Right lobe of liver (tissue), 6 donors: ENCODE data around the gene LRRC1. TPM values are rescaled to one million over a fixed set of nuclear protein-coding genes. Genes with fewer than 3 reads are reported as not detected.

Experiments used
- ATAC-seq, 4 donors: fragments of 200-7000 bp; cut with Tn5 transposase; one replicate each; pipeline ENCODE4 v1.9.1; 2020; ENCODE audit warnings: mild to moderate bottlenecking in 4 of 4, moderate library complexity in 4 of 4
- DNase-seq, 3 donors: peaks; one replicate each; pipeline ENCODE4 v3.0.0-alpha.2; 2020
- H3K27ac ChIP-seq, 3 donors: fragments of 200-600 bp; one replicate each; pipeline ENCODE4 v1.8.0; 2022
- H3K27me3 ChIP-seq, 2 donors: fragments of 200-600 bp; one replicate each; pipeline ENCODE4 v1.8.0; 2022
- H3K36me3 ChIP-seq, 4 donors: fragments of 200-600 bp; sonication (generic) in 1 of 4; one replicate each; pipeline versions ENCODE4 v1.5.1 to v1.8.0; 2017 to 2022; ENCODE audit warnings: control low read depth in 1 of 4
- H3K4me1 ChIP-seq, 4 donors: fragments of 200-600 bp; sonication (generic) in 1 of 4; one replicate each; pipeline versions ENCODE4 v1.5.1 to v1.8.0; 2017 to 2022; ENCODE audit warnings: control low read depth in 1 of 4
- H3K4me3 ChIP-seq, 3 donors: fragments of 200-600 bp; one replicate each; pipeline ENCODE4 v1.8.0; 2022
- H3K9me3 ChIP-seq, 4 donors: fragments of 200-600 bp; sonication (generic) in 1 of 4; one replicate each; pipeline versions ENCODE4 v1.5.1 to v1.8.0; 2017 to 2022; ENCODE audit warnings: control low read depth in 1 of 4
- CTCF ChIP-seq, 4 donors: fragments of 200-600 bp in 3 of 4; fragments of 450-650 bp in 1 of 4; IDR thresholded peaks; one replicate each; pipeline versions ENCODE4 v1.5.1 to v1.8.0; 2016 to 2022; ENCODE audit warnings: antibody characterized with exemption in 4 of 4, mild to moderate bottlenecking in 2 of 4
- POLR2A ChIP-seq: fragments of 450-650 bp; IDR thresholded peaks from one replicate; pipeline ENCODE4 v1.6.1; 2017; ENCODE audit warnings: antibody characterized with exemption, mild to moderate bottlenecking
- WGBS: methylation state at CpG from one replicate; pipeline ENCODE4 v1.1.6; 2018; ENCODE audit warnings: low coverage, low lambda C conversion rate; ENCODE audit not compliant: insufficient coverage; ENCODE audit errors: missing lambda C conversion rate; 5-methylcytosine and 5-hydroxymethylcytosine counted together
- intact Hi-C, 2 donors: fragments of 100-400 bp; cut with DNase I; formaldehyde crosslinking; loops; one replicate each; pipeline versions ENCODE4 v1.11.2 to v1.14.1; 2022
- total RNA-seq, 6 experiments: library from RNA; depleted of rRNA in 2 of 6; stranded (reverse); fragments of >200 nt in 2 of 6; fragmentation: NEBNext Ultra II Directional in 3 of 6; extraction: Animal tissue kit (Norgen Biotek cat#: 25700) in 3 of 6; gene quantifications; one replicate each; pipeline versions ENCODE4 v1.1.0 to v1.2.4, GENCODE V29; 2016 to 2023
- donor health status: DM: no; HTN: yes; CAD: no.
- donor health status: DM: no; HTN: no; CAD: no.
- donor health status: DM: no; HTN: no; CAD: no.
- donor health status: DM: no; HTN: yes; CAD: no.
- donor health status: DM: no; HTN: yes; CAD: no.

LRRC1 gene
- total RNA-seq, 6 experiments from 2014 or later, result 0.46 to 3.2 (median 1.4) TPM

DNA sequence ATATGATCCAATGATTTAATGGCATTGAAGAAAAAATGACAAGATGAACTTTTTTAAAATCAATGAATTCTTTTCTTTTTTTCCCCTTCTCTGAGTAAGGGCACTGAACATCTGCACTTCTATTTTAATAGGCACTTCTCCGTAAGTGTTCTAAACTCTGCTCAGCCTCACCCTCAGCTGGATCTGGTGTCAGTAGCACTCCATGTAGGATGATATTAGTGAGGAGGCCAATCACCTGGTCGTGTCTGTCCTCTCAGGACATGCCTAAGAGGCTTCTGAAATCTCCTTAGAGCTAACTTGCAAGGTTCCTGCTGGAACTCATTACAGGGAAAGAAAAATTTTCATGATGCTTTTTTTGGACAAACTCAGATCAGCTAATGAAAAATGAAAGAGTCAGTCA, 167.8 kb downstream of the LRRC1 start:
- H3K9me3 ChIP-seq, result no peaks in the 10 kb centered on the region
- DNase-seq (no peak), ATAC-seq (no peak)
- no peak overlapping the region for H3K4me3 ChIP-seq
- no peaks in the 10 kb centered on the region for H3K4me1 ChIP-seq
- intact Hi-C loops, result no loop called here
- H3K27ac ChIP-seq, result no peak overlapping the region
- WGBS, result 43% methylated on average over 2 of the region's 2 CpGs
- H3K36me3 ChIP-seq, result no peaks in the 10 kb centered on the region
- no peak for TF ChIP-seq POLR2A
- TF ChIP-seq CTCF (IDR thresholded peaks at IDR 0.05), result no peak
- no peaks in the 10 kb centered on the region for H3K27me3 ChIP-seq

DNA sequence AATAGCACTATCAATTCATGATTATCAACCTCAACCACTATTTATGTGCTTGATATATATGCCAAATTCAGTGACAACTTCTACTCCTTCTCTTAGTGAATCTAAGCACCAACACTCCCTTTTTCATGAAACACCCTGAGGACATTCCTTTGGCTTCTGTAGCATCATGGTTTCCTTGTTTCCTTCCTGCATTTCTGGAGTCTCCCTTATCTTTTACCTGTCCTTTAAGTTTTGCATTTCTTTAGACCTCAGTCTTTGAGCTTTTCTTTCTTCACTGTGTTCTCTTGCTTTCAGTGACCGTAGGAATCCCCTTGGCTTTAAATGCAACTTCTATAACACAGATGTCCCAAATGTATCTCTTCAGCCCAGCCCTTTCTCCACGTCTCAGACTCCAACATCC, 172.6 kb downstream of the LRRC1 start:
- DNase-seq, result no peak
- WGBS, result 60% methylated on average over 2 of the region's 2 CpGs
- ATAC-seq, result no peak
- Histone ChIP-seq H3K9me3 (no peaks in the 10 kb centered on the region), H3K27ac (no peak overlapping the region), H3K27me3 (no peaks in the 10 kb centered on the region), H3K4me1 (no peaks in the 10 kb centered on the region), H3K4me3 (no peak overlapping the region), H3K36me3 (no peaks in the 10 kb centered on the region)
- intact Hi-C loops, result no loop called here
- no peak for TF ChIP-seq CTCF (IDR thresholded peaks at IDR 0.05)
- TF ChIP-seq POLR2A, result no peak

Other genes starting within 250 kb of the LRRC1 start
- gene GCLC, start 249.9 kb upstream of the LRRC1 start, total RNA-seq, result 100 to 1,000 TPM in 4 of 6 experiments, 10 to 100 TPM in 2; 56.8 to 140 (median 103) TPM
- under 1 TPM; 0.12 to 0.53 (median 0.23) TPM for gene KLHL31, start 129.2 kb upstream of the LRRC1 start, total RNA-seq